Skeletal muscle satellite cell (primary cell): ENCODE measurements around the gene SDHD.
"Not testable (repeated sequence)": the region's sequence is repeated elsewhere in the genome, so short reads cannot be mapped to it uniquely, and the experiment has no call there.

Experiments used
- H3K27me3 ChIP-seq: 2 replicates; pipeline ENCODE4 v1.7.0; 2013; ENCODE audit warnings: low read length; ENCODE audit not compliant: control insufficient read depth, insufficient read depth
- H3K36me3 ChIP-seq: 2 replicates; pipeline ENCODE4 v1.7.0; 2013; ENCODE audit warnings: mild to moderate bottlenecking, control low read depth, low read length; ENCODE audit not compliant: insufficient read depth
- H3K4me1 ChIP-seq: 2 replicates; pipeline ENCODE4 v1.7.0; 2013; ENCODE audit warnings: low read length; ENCODE audit not compliant: control insufficient read depth, insufficient read depth
- H3K4me2 ChIP-seq: 2 replicates; pipeline ENCODE4 v1.7.0; 2013; ENCODE audit warnings: mild to moderate bottlenecking, low read length
- H3K4me3 ChIP-seq: 2 replicates; pipeline ENCODE4 v1.7.0; 2013; ENCODE audit warnings: low read length
- H3K9ac ChIP-seq: 2 replicates; pipeline ENCODE4 v1.7.0; 2013; ENCODE audit warnings: mild to moderate bottlenecking, low read depth, low read length, moderate library complexity
- H3K9me3 ChIP-seq: replicated peaks from 2 replicates; pipeline ENCODE4 v1.7.0; 2013; ENCODE audit warnings: mild to moderate bottlenecking, control low read depth, low read length

The SDHD gene

GRCh38 chr11:112058103-112058502, 28.6 kb upstream of the SDHD start:
- H3K4me2 ChIP-seq, result no peak overlapping the region
- no peak overlapping the region for H3K4me3 ChIP-seq
- H3K36me3 ChIP-seq, result peaks cover 48% of the 10 kb centered on the region
- no peak overlapping the region for H3K9ac ChIP-seq
- no peaks in the 10 kb centered on the region for H3K27me3 ChIP-seq
- H3K4me1 ChIP-seq, result no peaks in the 10 kb centered on the region
- H3K9me3 ChIP-seq, result no peaks in the 10 kb centered on the region

GRCh38 chr11:112062923-112063322, 23.8 kb upstream of the SDHD start:
- H3K27me3 ChIP-seq, result no peaks in the 10 kb centered on the region

GRCh38 chr11:112073941-112074811, 12.5 kb upstream of the SDHD start, which contains the start of the genes NKAPD1 and PIH1D2:
TSS of gene NKAPD1 (plus strand) at chr11:112074299. CDS start at chr11:112075575, 1,276 bp downstream.
TSS of gene PIH1D2 (minus strand) at chr11:112074017. CDS start at chr11:112073174, 843 bp downstream.
- peak within 1 kb of the TSS; percentile 85 for H3K4me2 ChIP-seq
- H3K4me1 ChIP-seq, result peaks cover 9% of the 10 kb centered on the region
- H3K27me3 ChIP-seq, result no peaks in the 10 kb centered on the region
- H3K4me3 ChIP-seq, result peak within 1 kb of the TSS; percentile 88
- peaks cover 26% of the 10 kb centered on the region for H3K36me3 ChIP-seq
- peak within 1 kb of the TSS; percentile 93 for H3K9ac ChIP-seq
- H3K9me3 ChIP-seq, result no peaks in the 10 kb centered on the region

More at GRCh38 chr11:112062923-112063322, 23.8 kb upstream of the SDHD start:
- no peak overlapping the region for H3K9ac ChIP-seq
- H3K4me2 ChIP-seq, result no peak overlapping the region
- H3K36me3 ChIP-seq, result peaks cover 30% of the 10 kb centered on the region
- H3K4me1 ChIP-seq, result no peaks in the 10 kb centered on the region
- H3K4me3 ChIP-seq, result no peak overlapping the region
- no peaks in the 10 kb centered on the region for H3K9me3 ChIP-seq

GRCh38 chr11:112082729-112083128, 3.9 kb upstream of the SDHD start:
- H3K4me2 ChIP-seq, result no peak overlapping the region
- peaks cover 64% of the 10 kb centered on the region for H3K36me3 ChIP-seq
- H3K9ac ChIP-seq, result peak overlapping the region; percentile 69
- H3K27me3 ChIP-seq, result no peaks in the 10 kb centered on the region
- H3K4me1 ChIP-seq, result peaks cover 17% of the 10 kb centered on the region
- H3K9me3 ChIP-seq, result no peaks in the 10 kb centered on the region
- no peak overlapping the region for H3K4me3 ChIP-seq

- H3K9me3 ChIP-seq, result no peaks in the 10 kb centered on the region
- peaks cover 19% of the 10 kb centered on the region for H3K4me1 ChIP-seq
- H3K9ac ChIP-seq, result peak overlapping the region; percentile 90
- H3K27me3 ChIP-seq, result no peaks in the 10 kb centered on the region
- peak overlapping the region; percentile 96 for H3K4me3 ChIP-seq
- peak overlapping the region; percentile 90 for H3K4me2 ChIP-seq
- H3K36me3 ChIP-seq, result peaks cover 62% of the 10 kb centered on the region
Measured at GRCh38 chr11:112085822-112086421, 751 bp upstream of the SDHD start.

- H3K9me3 ChIP-seq, result no peaks in the 10 kb centered on the region
- peak overlapping the region; percentile 90 for H3K9ac ChIP-seq
- peaks cover 19% of the 10 kb centered on the region for H3K4me1 ChIP-seq
- peaks cover 68% of the 10 kb centered on the region for H3K36me3 ChIP-seq
- H3K4me2 ChIP-seq, result peak overlapping the region; percentile 90
- H3K4me3 ChIP-seq, result peak overlapping the region; percentile 96
- H3K27me3 ChIP-seq, result no peaks in the 10 kb centered on the region
Measured at GRCh38 chr11:112087212-112087611, 539 bp downstream of the SDHD start.

- H3K4me1 ChIP-seq, H3K4me2 ChIP-seq, H3K9ac ChIP-seq, H3K4me3 ChIP-seq, H3K9me3 ChIP-seq, H3K27me3 ChIP-seq: not testable (repeated sequence)
- H3K36me3 ChIP-seq, result peaks cover 33% of the 10 kb centered on the region
Measured at GRCh38 chr11:112095302-112095701, 8.6 kb downstream of the SDHD start.

GRCh38 chr11:112096194-112096593, 9.5 kb downstream of the SDHD start:
- H3K9ac ChIP-seq, result no peak overlapping the region
- H3K36me3 ChIP-seq, result peaks cover 24% of the 10 kb centered on the region
- no peaks in the 10 kb centered on the region for H3K27me3 ChIP-seq
- no peak overlapping the region for H3K4me3 ChIP-seq
- no peak overlapping the region for H3K4me2 ChIP-seq
- H3K4me1 ChIP-seq, result peaks cover 8% of the 10 kb centered on the region
- no peaks in the 10 kb centered on the region for H3K9me3 ChIP-seq

GRCh38 chr11:112097734-112098528, 11.3 kb downstream of the SDHD start:
- Histone ChIP-seq H3K9me3 (no peaks in the 10 kb centered on the region), H3K9ac (no peak overlapping the region), H3K4me2 (no peak overlapping the region), H3K27me3 (no peaks in the 10 kb centered on the region), H3K4me3 (no peak overlapping the region), H3K4me1 (peaks cover 8% of the 10 kb centered on the region), H3K36me3 (peaks cover 7% of the 10 kb centered on the region)

- Histone ChIP-seq H3K9ac (no peak overlapping the region), H3K9me3 (no peaks in the 10 kb centered on the region), H3K4me3 (no peak overlapping the region), H3K27me3 (no peaks in the 10 kb centered on the region), H3K4me2 (no peak overlapping the region), H3K36me3 (no peaks in the 10 kb centered on the region), H3K4me1 (peaks cover 8% of the 10 kb centered on the region)
Measured at GRCh38 chr11:112100462-112100861, 13.8 kb downstream of the SDHD start.

- Histone ChIP-seq H3K4me1 (peaks cover 8% of the 10 kb centered on the region), H3K27me3 (no peaks in the 10 kb centered on the region), H3K4me2 (no peak overlapping the region), H3K9ac (no peak overlapping the region), H3K4me3 (no peak overlapping the region), H3K36me3 (no peaks in the 10 kb centered on the region), H3K9me3 (no peaks in the 10 kb centered on the region)
Measured at GRCh38 chr11:112103446-112103845, 16.8 kb downstream of the SDHD start.
